GM12873 (cell line): Measurements from ENCODE around the gene UBL3.

Experiments used
- CTCF ChIP-seq: IDR thresholded peaks from 2 replicates; pipeline ENCODE4 v1.5.1; 2012; ENCODE audit warnings: low read depth, mild to moderate bottlenecking, moderate library complexity, low read length, control low read depth; ENCODE audit not compliant: insufficient read depth; ENCODE audit errors: missing control alignments

UBL3 gene

DNA sequence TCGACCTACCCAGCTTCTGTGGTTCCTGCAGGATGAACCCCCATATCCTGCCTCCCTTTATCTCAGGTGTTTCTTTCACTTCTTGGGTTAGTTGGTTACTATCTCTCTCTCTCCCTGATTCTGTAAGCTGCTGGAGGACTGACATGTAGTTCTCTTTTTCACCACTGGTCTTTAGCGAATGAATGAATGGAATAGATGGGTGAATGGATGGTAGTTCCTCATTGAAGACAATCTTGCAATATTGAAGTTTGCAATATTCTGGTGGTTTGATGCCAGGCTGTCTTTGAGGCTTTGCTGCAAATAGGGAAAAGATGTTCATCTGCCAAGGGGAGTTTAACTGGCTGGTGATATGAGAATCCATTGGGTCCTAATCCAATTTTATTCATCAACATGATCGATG, 120.2 kb downstream of the UBL3 start:
- peak; percentile 26 for TF ChIP-seq CTCF

GRCh38 chr13:29722415-29722814, 128.0 kb downstream of the UBL3 start:
- no peak for TF ChIP-seq CTCF

DNA sequence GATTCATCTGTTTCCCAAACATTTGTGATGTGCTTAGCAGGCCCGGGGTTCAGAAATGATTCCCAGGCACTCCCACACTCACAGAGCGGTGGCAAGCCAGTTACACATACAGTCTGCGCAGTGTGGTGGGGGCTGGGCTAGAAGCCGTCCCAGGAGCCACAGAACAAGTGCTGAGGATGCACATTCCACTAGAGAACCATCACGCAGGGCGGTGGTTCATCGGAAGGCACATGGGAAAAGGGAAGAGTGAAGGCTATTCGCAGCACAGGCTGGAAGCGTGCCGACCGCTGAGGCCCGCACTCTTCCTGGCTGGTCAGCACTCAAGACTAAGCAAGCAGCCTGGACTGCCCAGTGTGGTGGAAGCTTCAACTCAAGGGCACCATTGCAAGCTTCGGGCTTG, 128.7 kb downstream of the UBL3 start:
- no peak for TF ChIP-seq CTCF

DNA sequence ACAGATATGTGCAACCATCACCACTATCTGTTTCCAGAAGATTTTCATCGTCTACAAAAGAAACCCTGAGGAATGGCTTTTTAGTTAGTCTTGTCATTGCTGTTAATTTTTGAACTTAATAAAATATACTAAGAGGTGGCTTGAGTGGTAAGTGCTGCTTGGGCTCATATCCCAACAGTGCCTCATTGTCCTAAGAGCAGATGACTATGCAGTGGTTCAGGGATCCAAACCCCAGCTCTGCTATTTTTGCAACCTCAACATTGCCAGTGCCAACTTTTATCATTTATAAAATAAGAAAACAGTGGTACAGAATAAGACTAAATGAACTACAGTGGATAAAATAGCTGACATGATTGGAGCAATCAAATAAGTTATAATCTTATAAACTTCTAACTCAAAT, 131.7 kb downstream of the UBL3 start:
- TF ChIP-seq CTCF, result no peak

DNA sequence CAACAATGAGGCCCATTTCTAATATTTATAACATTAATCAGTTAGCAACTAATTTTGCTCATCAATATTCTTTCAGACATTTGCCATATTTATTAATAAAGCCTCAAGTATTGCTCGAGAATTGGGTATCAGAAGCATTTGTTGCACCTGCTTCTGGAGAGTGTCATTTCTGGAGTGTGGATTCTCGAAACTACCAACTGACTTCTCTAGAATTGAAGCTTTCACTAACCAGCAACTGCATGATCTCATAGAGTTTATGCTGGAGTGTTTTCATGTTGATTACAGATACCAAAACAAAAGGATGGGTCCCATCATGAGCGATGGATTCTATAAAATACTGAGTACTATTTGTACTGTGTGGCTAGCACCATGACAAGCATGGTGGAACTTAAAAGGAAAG, 133.9 kb downstream of the UBL3 start:
- TF ChIP-seq CTCF, result no peak
